GM23248 (cell line): Measurements from ENCODE around the gene KCNC2.

Experiments used
- EZH2 ChIP-seq: fragments of 200-600 bp; sonication (generic); IDR thresholded peaks from 2 replicates; pipeline ENCODE4 v1.6.1; 2018; ENCODE audit warnings: antibody characterized with exemption, mild to moderate bottlenecking; ENCODE audit not compliant: insufficient read depth, poor library complexity, severe bottlenecking
- EZH2phosphoT487 ChIP-seq: fragments of 200-600 bp; sonication (generic); IDR thresholded peaks from 2 replicates; pipeline ENCODE4 v1.6.1; 2018; ENCODE audit warnings: antibody characterized with exemption, moderate library complexity, mild to moderate bottlenecking, low read depth; ENCODE audit not compliant: insufficient read depth

DNA sequence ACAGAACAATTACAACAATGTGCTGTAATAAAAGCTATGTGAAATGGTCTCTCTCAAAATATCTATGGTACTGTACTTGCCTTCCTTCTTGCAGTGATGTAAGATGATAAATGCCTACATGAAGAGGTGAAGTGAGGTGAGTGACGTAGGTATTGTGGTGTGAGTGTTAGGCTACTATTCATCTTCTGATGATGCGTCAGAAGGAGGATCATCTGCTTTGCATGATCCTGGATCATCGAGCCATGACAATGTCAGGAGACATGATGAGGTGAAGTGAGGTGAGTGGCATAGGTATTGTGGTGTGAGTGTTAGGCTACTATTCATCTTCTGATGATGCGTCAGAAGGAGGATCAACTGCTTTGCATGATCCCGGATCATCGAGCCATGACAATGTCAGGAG is 105.8 kb downstream of the KCNC2 start:
- no peak for TF ChIP-seq EZH2phosphoT487
- TF ChIP-seq EZH2 = no peak
